ENCODE results near the gene LRMDA.

Gene LRMDA

GRCh38 chr10:75738924-75739323, 307.5 kb downstream of the LRMDA start:
- Histone ChIP-seq H3K9ac (no peak overlapping the region), H3K27me3 (ENCODE audit: control insufficient read depth, insufficient read depth, low read length) (no peaks in the 10 kb centered on the region), H3K9me3 (ENCODE audit: control insufficient read depth, low read length) (no peaks in the 10 kb centered on the region), H3K27ac (no peak overlapping the region), H3K4me1 (no peaks in the 10 kb centered on the region), H3K36me3 (ENCODE audit: control insufficient read depth, insufficient read depth, low read length) (no peaks in the 10 kb centered on the region), H3K4me3 (ENCODE audit: low read depth, low read length) (no peak overlapping the region), H2AFZ (no peak overlapping the region), H3K4me2 (ENCODE audit: low read length) (no peak overlapping the region), H3K79me2 (no peaks in the 10 kb centered on the region)
- TF ChIP-seq, protein P1, sequence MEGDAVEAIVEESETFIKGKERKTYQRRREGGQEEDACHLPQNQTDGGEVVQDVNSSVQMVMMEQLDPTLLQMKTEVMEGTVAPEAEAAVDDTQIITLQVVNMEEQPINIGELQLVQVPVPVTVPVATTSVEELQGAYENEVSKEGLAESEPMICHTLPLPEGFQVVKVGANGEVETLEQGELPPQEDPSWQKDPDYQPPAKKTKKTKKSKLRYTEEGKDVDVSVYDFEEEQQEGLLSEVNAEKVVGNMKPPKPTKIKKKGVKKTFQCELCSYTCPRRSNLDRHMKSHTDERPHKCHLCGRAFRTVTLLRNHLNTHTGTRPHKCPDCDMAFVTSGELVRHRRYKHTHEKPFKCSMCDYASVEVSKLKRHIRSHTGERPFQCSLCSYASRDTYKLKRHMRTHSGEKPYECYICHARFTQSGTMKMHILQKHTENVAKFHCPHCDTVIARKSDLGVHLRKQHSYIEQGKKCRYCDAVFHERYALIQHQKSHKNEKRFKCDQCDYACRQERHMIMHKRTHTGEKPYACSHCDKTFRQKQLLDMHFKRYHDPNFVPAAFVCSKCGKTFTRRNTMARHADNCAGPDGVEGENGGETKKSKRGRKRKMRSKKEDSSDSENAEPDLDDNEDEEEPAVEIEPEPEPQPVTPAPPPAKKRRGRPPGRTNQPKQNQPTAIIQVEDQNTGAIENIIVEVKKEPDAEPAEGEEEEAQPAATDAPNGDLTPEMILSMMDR (IDR thresholded peaks at IDR 0.05): no peak

DNA sequence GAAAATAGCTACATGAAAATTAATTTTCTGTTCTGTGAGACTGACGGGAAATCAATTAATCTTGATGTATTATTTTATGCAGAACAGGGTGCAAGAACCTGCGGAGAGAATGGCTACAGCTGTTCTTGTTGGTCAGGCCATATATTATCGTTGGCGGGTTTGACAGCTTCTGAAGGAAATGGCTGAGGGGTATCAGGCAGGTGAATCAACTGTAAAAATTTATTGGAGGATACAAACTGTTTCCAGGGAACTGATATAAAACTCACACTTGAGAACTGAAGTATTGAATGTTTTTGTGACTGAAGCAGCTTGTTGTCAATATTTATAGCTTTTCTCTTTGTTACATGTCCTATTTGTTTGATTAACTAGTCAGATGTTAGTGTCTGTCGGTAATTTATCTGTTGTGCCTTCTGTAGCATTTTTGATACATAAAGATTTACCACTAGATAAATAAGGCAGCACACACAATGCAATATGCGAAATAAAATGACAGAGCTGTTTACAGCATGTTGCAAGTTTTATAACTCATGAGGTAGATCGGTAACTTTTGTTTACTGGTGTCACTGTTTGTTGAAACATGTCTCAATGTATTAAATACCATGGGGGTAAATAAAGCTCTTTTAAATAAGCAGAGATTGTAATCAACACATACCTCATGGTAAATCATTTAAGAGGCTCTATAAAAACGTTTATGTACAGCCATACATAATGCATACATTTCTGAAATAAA, 308.2 kb downstream of the LRMDA start:
- TF ChIP-seq, protein P1 (IDR thresholded peaks at IDR 0.05): no peak
- H3K27ac ChIP-seq: no peak overlapping the region
- H3K4me1 ChIP-seq: no peaks in the 10 kb centered on the region
- H3K27me3 ChIP-seq (ENCODE audit: control insufficient read depth, insufficient read depth, low read length): no peaks in the 10 kb centered on the region
- no peak overlapping the region for H3K4me2 ChIP-seq (ENCODE audit: low read length)
- H3K4me3 ChIP-seq (ENCODE audit: low read depth, low read length): no peak overlapping the region
- no peaks in the 10 kb centered on the region for H3K79me2 ChIP-seq
- H3K36me3 ChIP-seq (ENCODE audit: control insufficient read depth, insufficient read depth, low read length): no peaks in the 10 kb centered on the region
- no peak overlapping the region for H3K9ac ChIP-seq
- no peak overlapping the region for H2AFZ ChIP-seq
- H3K9me3 ChIP-seq (ENCODE audit: control insufficient read depth, low read length): no peaks in the 10 kb centered on the region

GRCh38 chr10:75740541-75740940, 309.1 kb downstream of the LRMDA start:
- Histone ChIP-seq H3K27me3 (ENCODE audit: control insufficient read depth, insufficient read depth, low read length) (no peaks in the 10 kb centered on the region), H3K36me3 (ENCODE audit: control insufficient read depth, insufficient read depth, low read length) (no peaks in the 10 kb centered on the region), H3K4me2 (ENCODE audit: low read length) (no peak overlapping the region), H3K4me3 (ENCODE audit: low read depth, low read length) (no peak overlapping the region), H3K4me1 (no peaks in the 10 kb centered on the region), H3K27ac (no peak overlapping the region), H3K9ac (no peak overlapping the region), H2AFZ (no peak overlapping the region), H3K79me2 (no peaks in the 10 kb centered on the region), H3K9me3 (ENCODE audit: control insufficient read depth, low read length) (no peaks in the 10 kb centered on the region)
- TF ChIP-seq, protein P1 (IDR thresholded peaks at IDR 0.05): no peak

- Histone ChIP-seq H3K36me3 (ENCODE audit: control insufficient read depth, insufficient read depth, low read length) (no peaks in the 10 kb centered on the region), H3K9me3 (ENCODE audit: control insufficient read depth, low read length) (no peaks in the 10 kb centered on the region), H3K27ac (no peak overlapping the region), H3K79me2 (no peaks in the 10 kb centered on the region), H2AFZ (no peak overlapping the region), H3K4me1 (no peaks in the 10 kb centered on the region), H3K4me3 (ENCODE audit: low read depth, low read length) (no peak overlapping the region), H3K9ac (no peak overlapping the region), H3K4me2 (ENCODE audit: low read length) (no peak overlapping the region), H3K27me3 (ENCODE audit: control insufficient read depth, insufficient read depth, low read length) (no peaks in the 10 kb centered on the region)
- TF ChIP-seq, protein P1 (IDR thresholded peaks at IDR 0.05): no peak
Measured at GRCh38 chr10:75742355-75742754, 310.9 kb downstream of the LRMDA start.

DNA sequence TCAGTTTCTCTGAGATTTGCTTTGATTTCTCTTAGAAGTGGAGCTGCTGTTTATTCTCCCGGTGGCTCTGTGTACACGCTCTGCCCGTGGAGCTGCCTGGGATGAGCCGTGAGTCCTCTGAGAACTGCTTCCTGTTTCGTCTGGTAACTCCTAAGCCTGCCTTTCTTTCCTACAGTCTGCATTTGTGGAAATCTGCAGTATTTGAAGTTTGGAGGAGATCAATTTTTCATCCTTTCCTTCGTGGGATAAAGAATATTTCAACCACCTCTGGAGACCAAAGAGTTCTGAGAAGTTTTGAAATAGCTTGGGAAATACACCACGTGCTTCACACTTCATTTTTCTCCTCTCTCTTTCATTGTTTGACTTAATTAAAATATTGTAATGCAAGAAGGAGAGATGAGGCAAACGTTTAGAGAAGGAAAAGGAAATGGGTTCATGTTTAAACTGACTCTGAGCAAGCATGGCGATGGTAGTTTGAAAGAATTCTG, 311.9 kb downstream of the LRMDA start:
- no peaks in the 10 kb centered on the region for H3K9me3 ChIP-seq (ENCODE audit: control insufficient read depth, low read length)
- TF ChIP-seq, protein P1 (IDR thresholded peaks at IDR 0.05): no peak
- no peak overlapping the region for H3K27ac ChIP-seq

More for the DNA sequence above, 311.9 kb downstream of the LRMDA start:
- Histone ChIP-seq H3K4me2 (ENCODE audit: low read length) (no peak overlapping the region), H3K4me3 (ENCODE audit: low read depth, low read length) (no peak overlapping the region), H3K36me3 (ENCODE audit: control insufficient read depth, insufficient read depth, low read length) (no peaks in the 10 kb centered on the region), H3K4me1 (no peaks in the 10 kb centered on the region), H3K27me3 (ENCODE audit: control insufficient read depth, insufficient read depth, low read length) (no peaks in the 10 kb centered on the region), H3K9ac (no peak overlapping the region), H3K79me2 (no peaks in the 10 kb centered on the region), H2AFZ (no peak overlapping the region)

All from parathyroid adenoma (tissue), 2 donors.